ENCODE measurements around the gene ASXL3.

Gene ASXL3

DNA sequence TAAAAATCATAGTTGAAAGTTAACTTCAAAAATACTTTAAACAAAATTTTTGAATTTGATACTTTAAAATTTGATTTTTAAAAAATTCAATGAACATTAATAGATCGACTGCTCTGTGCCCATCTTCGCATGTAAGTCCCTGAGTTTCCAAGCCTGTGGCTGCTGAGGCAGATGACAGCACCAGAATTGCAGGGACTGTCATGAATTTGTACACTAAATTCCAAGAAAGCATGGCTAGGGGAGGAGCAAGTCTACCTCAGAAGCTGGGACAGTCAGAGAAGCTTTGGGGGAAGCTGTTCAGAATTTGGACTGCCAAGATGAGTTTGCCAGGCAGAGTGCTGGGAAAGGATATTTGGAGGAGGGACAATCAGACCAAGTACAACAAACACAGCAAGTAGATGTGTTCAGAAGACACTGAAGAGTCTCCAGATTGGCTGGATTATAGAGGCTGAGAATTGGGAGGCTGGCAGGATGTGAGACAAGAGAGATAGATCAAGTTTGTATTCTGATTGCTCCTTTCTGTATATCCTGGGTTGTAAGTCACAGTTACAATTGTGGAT lies 79.0 kb downstream of the ASXL3 start:
- TF ChIP-seq, protein P1, sequence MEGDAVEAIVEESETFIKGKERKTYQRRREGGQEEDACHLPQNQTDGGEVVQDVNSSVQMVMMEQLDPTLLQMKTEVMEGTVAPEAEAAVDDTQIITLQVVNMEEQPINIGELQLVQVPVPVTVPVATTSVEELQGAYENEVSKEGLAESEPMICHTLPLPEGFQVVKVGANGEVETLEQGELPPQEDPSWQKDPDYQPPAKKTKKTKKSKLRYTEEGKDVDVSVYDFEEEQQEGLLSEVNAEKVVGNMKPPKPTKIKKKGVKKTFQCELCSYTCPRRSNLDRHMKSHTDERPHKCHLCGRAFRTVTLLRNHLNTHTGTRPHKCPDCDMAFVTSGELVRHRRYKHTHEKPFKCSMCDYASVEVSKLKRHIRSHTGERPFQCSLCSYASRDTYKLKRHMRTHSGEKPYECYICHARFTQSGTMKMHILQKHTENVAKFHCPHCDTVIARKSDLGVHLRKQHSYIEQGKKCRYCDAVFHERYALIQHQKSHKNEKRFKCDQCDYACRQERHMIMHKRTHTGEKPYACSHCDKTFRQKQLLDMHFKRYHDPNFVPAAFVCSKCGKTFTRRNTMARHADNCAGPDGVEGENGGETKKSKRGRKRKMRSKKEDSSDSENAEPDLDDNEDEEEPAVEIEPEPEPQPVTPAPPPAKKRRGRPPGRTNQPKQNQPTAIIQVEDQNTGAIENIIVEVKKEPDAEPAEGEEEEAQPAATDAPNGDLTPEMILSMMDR (IDR thresholded peaks at IDR 0.05; ENCODE audit: low read depth, low read length): no peak
- DNase-seq (ENCODE audit: extremely low read depth, low read depth): no peak

GRCh38 chr18:33660696-33661310 lies 82.8 kb downstream of the ASXL3 start:
- no peak for DNase-seq (ENCODE audit: extremely low read depth, low read depth)
- TF ChIP-seq, protein P1 (IDR thresholded peaks at IDR 0.05; ENCODE audit: low read depth, low read length): no peak

DNA sequence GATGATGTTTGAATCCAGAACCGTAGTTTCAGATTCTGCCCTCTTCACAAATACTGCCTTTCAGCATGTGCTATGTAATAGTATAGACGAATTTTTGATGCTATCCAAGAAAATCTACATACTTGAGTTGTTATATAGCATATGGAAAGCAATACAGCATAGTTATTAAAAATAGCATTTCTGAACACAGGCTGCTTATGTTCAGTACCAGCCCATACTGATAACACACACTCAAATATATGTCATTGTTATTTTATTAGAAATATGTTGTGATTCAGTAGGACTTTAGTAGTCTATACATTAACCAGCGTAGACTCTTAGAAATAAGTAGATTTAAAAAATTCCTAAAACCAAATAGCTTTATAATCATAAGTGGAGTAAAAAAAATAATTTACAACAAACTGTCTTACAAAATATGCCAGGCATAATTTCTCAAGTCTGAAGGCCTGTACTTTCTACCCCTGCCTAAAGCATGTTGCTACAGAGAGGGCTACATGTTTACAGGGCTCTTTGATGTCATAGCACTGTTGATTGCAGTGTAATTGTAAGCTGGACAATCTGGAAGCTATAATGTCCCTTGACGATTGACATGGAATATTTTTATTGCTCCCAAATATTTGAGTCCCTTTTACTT lies 86.3 kb downstream of the ASXL3 start:
- TF ChIP-seq, protein P1 (IDR thresholded peaks at IDR 0.05; ENCODE audit: low read depth, low read length): no peak
- no peak for DNase-seq (ENCODE audit: extremely low read depth, low read depth)

DNA sequence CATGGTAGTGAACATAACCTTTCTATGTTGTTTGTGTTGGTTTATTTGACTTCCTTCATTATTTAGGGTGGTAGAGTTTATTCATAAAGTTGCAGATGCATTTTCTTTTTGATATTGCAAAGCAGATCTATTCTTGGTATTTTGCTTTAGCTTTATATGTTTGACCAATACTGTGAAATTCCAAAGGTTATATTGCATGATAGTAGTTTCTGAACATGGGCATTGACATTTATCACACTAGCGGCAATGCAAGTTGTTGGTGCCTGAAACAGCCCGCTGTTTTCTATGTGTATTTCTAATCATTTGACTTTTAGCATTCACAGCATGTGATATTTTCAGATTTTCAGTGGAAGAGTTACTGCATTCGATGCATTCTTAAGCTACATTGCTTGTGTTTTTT lies 87.2 kb downstream of the ASXL3 start:
- TF ChIP-seq, protein P1 (IDR thresholded peaks at IDR 0.05; ENCODE audit: low read depth, low read length): no peak
- DNase-seq (ENCODE audit: extremely low read depth, low read depth): no peak

DNA sequence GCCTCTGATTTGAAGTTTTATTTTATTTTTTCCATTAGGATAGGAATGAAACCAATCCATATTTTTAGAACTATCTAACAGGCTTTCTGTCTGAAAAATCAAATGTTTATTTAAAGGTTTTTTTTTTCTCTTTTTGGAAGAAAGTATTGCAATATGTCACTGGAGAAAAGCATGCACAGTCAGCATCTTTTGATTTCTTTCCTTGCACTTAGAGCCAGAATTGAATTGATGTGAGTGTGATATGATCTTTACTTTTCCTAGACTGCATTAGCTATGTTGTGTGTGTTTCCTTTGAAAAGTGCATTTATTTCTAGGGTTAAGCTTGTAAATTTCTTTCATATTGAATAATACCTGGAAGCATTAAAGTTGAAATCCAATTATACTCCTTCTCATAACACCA lies 87.6 kb downstream of the ASXL3 start:
- no peak for DNase-seq (ENCODE audit: extremely low read depth, low read depth)
- TF ChIP-seq, protein P1 (IDR thresholded peaks at IDR 0.05; ENCODE audit: low read depth, low read length): no peak

DNA sequence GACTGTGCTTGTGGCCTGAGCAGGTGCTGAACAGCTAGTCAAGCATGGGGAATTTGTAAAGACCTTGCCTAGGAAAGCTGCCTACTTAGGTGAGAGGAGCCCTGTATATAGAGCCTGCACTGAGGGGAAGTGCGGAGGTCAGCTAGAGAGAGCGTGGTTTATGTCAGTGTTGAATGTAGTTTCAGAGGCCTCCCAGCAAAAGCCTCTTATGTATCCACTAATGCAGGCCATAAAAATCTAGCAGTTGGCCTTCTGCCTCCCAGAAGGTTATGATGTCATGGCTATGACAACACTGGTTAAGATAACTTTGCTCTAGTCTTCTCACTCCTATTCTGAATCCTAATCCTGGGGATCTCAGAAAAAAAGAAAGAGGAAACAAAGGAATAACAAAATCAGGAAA lies 88.9 kb downstream of the ASXL3 start:
- TF ChIP-seq, protein P1 (IDR thresholded peaks at IDR 0.05; ENCODE audit: low read depth, low read length): no peak
- DNase-seq (ENCODE audit: extremely low read depth, low read depth): no peak

- no peak for DNase-seq (ENCODE audit: extremely low read depth, low read depth)
- TF ChIP-seq, protein P1 (IDR thresholded peaks at IDR 0.05; ENCODE audit: low read depth, low read length): no peak
These were observed 91.6 kb downstream of the ASXL3 start for GRCh38 chr18:33669589-33669988.
